Type B pancreatic cell (in vitro differentiated cells): ENCODE results near the gene SIK1. TPM values are rescaled to one million over a fixed set of nuclear protein-coding genes. Genes with fewer than 3 reads are reported as not detected.
"Not testable (repeated sequence)": the region's sequence is repeated elsewhere in the genome, so short reads cannot be mapped to it uniquely, and the experiment has no call there.

Experiments
- DNase-seq: peaks from one replicate; pipeline ENCODE4 v3.0.0; 2021; ENCODE audit warnings: mixed read lengths; ENCODE audit not compliant: unreplicated experiment; ENCODE audit errors: extremely low spot score
- H3K27ac Mint-ChIP-seq: 2 replicates; pipeline ENCODE4 v1.8.0; 2021; ENCODE audit warnings: mild to moderate bottlenecking, mixed read lengths
- H3K27me3 Mint-ChIP-seq: 2 replicates; pipeline ENCODE4 v1.8.0; 2021; ENCODE audit warnings: mixed read lengths
- H3K36me3 Mint-ChIP-seq: 2 replicates; pipeline ENCODE4 v1.8.0; 2021; ENCODE audit warnings: mixed read lengths
- H3K4me1 Mint-ChIP-seq: one replicate; pipeline ENCODE4 v1.8.0; 2021; ENCODE audit warnings: mixed read lengths; ENCODE audit not compliant: unreplicated experiment
- H3K4me3 Mint-ChIP-seq: 2 replicates; pipeline ENCODE4 v1.8.0; 2021; ENCODE audit warnings: mild to moderate bottlenecking, mixed read lengths
- H3K9me3 Mint-ChIP-seq: 2 replicates; pipeline ENCODE4 v1.8.0; 2021; ENCODE audit warnings: mixed read lengths
- total RNA-seq: library from RNA; stranded (reverse); gene quantifications from 2 replicates; pipeline ENCODE4 v1.2.1, GENCODE V29; 2021; ENCODE audit warnings: low replicate concordance

SIK1 gene
- total RNA-seq, 1 donor from 2014 or later: 17.0 TPM

GRCh38 chr21:43426004-43426403 is 927 bp downstream of the SIK1 start:
- not testable (repeated sequence) for H3K36me3 Mint-ChIP-seq, H3K9me3 Mint-ChIP-seq, H3K4me3 Mint-ChIP-seq, DNase-seq, H3K27ac Mint-ChIP-seq, H3K27me3 Mint-ChIP-seq, H3K4me1 Mint-ChIP-seq

DNA sequence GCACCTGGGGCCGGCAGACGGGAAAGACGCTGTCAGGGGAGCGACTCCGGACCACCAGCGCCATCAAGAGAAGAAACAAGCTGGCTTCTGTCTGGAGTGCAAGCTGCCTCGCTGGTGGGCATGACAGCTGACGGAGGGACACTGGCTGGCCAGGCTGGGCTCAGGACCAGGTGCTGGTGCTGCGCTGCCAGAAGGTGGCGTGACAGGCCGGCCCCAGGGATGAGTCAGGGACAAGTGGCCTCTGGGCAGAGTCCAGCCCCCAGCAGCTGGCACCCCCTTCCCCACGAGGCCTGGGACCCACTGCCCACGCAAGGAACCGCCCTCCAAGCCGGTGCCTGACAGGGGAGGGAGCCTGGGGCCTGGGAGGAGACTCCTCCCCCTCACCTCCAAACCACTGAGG is 7.5 kb downstream of the SIK1 start:
- DNase-seq, H3K36me3 Mint-ChIP-seq, H3K4me1 Mint-ChIP-seq, H3K9me3 Mint-ChIP-seq, H3K4me3 Mint-ChIP-seq, H3K27ac Mint-ChIP-seq, H3K27me3 Mint-ChIP-seq: not testable (repeated sequence)

GRCh38 chr21:43414576-43414975 is 12.4 kb downstream of the SIK1 start:
- not testable (repeated sequence) for DNase-seq, H3K27me3 Mint-ChIP-seq, H3K4me3 Mint-ChIP-seq, H3K4me1 Mint-ChIP-seq, H3K27ac Mint-ChIP-seq, H3K9me3 Mint-ChIP-seq, H3K36me3 Mint-ChIP-seq

DNA sequence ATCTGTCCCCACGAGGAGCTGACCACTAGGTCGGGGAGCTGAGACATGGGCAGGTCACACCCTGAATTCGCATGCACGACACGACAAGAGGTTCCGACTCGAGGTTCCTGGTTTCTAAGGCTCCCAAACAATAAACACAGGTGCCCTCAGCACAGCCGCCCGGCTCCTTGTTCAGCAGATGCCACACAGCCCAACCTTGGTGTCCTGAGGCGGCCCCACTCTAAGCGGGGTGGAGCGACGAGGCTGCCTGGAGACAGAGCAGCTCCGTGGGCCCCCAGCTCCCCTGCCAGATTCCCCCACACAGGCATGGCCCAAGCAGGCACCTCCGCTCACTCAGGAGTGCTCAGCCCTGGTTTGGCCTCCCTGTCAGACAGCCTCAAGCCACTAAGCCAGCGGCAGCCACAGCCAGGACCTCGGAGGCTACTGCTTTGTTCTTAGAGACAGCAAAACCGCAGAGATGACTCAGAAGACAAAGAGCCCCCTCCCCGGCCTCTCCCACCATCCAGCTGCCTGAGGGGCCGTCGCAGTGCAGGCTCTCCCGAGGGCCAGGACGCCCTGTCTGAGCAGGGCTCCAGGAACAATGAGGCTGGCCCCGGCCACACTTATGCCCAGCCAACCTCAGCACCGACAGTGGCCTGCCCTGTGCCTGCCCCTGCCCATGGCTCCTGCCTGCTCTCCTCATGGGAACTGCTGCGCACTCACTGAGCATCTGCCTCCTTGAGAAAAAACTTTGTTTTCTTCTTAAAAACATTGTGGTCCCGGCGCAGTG is 14.7 kb downstream of the SIK1 start:
- not testable (repeated sequence) for H3K9me3 Mint-ChIP-seq, H3K27ac Mint-ChIP-seq, H3K27me3 Mint-ChIP-seq, DNase-seq, H3K4me3 Mint-ChIP-seq, H3K4me1 Mint-ChIP-seq, H3K36me3 Mint-ChIP-seq

DNA sequence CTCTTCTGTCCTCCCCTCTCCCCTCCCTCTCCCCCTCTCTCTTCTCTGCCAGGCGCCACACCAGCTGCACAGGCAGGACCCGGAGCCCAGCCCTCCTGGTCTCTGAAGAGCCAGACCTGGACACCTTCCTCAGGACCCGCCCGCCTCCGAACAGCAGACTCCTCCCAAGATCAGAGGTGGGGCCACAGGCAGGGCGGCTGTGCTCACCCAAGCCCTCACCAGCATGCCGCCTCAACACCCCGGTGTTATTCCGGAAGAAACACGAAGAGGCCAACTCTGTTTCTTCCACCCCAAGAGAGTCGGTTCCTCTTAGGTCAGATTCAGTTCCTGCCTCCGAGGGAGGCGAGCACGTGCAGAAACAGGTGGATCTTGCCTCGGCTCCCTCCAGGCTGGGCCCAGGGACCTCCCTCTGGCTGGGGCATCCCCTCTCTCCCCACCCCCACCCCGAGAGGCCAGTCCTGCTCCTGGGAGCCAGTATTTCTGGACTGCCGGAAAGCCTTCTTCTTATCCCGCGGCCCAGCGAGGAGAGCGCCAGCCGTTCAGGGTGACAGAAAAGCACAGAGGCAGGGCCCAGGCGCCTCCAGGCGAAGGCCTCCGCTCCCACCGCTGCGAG is 16.4 kb downstream of the SIK1 start:
- not testable (repeated sequence) for H3K27me3 Mint-ChIP-seq, H3K4me1 Mint-ChIP-seq, DNase-seq, H3K27ac Mint-ChIP-seq, H3K4me3 Mint-ChIP-seq, H3K36me3 Mint-ChIP-seq, H3K9me3 Mint-ChIP-seq

- not testable (repeated sequence) for H3K9me3 Mint-ChIP-seq, H3K27ac Mint-ChIP-seq, H3K36me3 Mint-ChIP-seq, DNase-seq, H3K4me3 Mint-ChIP-seq, H3K27me3 Mint-ChIP-seq, H3K4me1 Mint-ChIP-seq
These were observed 19.8 kb downstream of the SIK1 start for GRCh38 chr21:43407139-43407538.

- not testable (repeated sequence) for H3K4me3 Mint-ChIP-seq, DNase-seq, H3K27ac Mint-ChIP-seq, H3K36me3 Mint-ChIP-seq, H3K27me3 Mint-ChIP-seq, H3K4me1 Mint-ChIP-seq, H3K9me3 Mint-ChIP-seq
These were observed 22.5 kb downstream of the SIK1 start for GRCh38 chr21:43404450-43404849.

DNA sequence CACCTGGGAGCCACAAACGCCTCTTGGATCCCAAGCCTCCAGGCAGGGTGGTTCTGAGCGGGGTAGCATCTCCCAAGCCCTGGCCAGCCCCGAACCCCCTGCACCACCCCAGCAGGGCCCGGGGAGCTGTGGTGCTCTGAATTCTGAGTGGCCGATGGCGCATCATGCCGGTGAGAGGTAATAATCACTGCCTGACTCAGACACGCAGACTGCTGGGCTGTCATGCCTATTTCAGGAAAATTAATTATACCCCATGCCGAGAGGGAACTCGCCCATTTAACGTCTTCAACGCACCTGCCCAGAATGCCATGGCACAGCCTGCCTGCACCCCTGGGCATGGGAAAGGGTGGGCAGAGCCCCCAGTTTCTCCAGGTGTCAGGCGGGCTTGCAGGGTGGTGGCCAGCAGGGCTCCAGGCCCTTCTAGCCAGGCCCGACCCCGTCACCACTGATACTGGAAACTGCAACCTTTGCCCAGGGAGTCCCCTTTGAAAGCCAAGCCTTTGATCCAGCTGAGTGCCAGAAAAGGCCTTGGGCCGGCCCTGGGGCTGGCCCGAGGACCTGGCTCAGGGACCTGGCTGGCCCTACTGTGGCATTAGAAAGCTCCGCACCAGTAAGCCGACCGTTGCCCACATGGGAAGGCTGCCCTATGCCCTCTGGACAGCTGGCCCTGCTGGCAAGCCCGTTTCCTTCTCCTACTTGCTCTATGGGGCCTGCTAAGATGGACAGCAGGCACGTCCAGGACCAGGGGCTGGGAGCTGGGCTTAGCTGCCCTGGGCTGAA is 23.1 kb downstream of the SIK1 start:
- not testable (repeated sequence) for H3K27ac Mint-ChIP-seq, H3K27me3 Mint-ChIP-seq, DNase-seq, H3K4me3 Mint-ChIP-seq, H3K9me3 Mint-ChIP-seq, H3K4me1 Mint-ChIP-seq, H3K36me3 Mint-ChIP-seq

DNA sequence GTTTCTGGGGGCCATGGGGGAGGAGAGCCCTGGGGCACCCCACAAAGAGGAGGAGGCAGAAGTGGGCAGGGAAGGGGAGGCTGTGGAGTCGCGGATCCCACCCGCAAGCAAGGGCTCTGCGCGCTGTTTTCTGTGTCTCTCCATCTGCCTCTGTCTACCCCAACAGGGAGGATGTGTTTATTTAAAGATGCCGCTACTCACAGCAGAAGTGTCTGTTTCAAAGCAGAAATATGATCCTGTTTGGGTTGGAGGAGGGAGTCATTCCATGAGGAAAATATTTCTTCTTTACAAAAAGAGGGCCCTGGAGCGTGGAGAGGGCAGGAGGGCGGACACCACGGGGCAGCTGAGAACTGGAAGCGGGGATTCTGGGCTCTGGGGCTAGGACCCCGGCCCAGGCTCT is 25.8 kb downstream of the SIK1 start:
- H3K36me3 Mint-ChIP-seq, H3K4me1 Mint-ChIP-seq, H3K9me3 Mint-ChIP-seq, H3K27me3 Mint-ChIP-seq, DNase-seq, H3K4me3 Mint-ChIP-seq, H3K27ac Mint-ChIP-seq: not testable (repeated sequence)

GRCh38 chr21:43399595-43400015 is 27.3 kb downstream of the SIK1 start:
- not testable (repeated sequence) for H3K4me1 Mint-ChIP-seq, H3K27me3 Mint-ChIP-seq, H3K36me3 Mint-ChIP-seq, H3K27ac Mint-ChIP-seq, H3K9me3 Mint-ChIP-seq, H3K4me3 Mint-ChIP-seq, DNase-seq

GRCh38 chr21:43399136-43399535 is 27.8 kb downstream of the SIK1 start:
- not testable (repeated sequence) for H3K27me3 Mint-ChIP-seq, H3K27ac Mint-ChIP-seq, H3K4me1 Mint-ChIP-seq, H3K9me3 Mint-ChIP-seq, H3K36me3 Mint-ChIP-seq, DNase-seq, H3K4me3 Mint-ChIP-seq

DNA sequence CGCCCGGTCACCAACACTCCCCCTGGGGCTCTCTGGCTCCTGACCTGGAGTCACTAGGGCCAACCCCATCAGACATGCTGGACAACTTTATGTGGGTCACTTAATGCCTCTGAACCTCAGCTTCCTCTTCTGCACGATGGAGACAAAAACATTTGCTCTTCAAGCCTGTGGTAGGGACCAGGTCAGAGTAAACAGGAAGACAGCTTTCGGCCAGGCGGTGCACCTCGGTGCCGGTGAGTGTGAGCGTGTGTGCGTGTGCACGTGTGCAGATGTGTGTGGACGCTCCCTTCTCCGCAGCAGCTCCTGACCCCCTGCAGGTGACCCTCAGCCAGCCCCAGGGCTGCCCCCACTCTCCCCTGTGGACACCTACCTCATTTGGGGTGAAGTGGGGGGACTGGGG is 28.4 kb downstream of the SIK1 start:
- not testable (repeated sequence) for H3K4me1 Mint-ChIP-seq, H3K9me3 Mint-ChIP-seq, H3K4me3 Mint-ChIP-seq, H3K36me3 Mint-ChIP-seq, DNase-seq, H3K27me3 Mint-ChIP-seq, H3K27ac Mint-ChIP-seq

- not testable (repeated sequence) for H3K4me1 Mint-ChIP-seq, H3K36me3 Mint-ChIP-seq
These were observed 28.9 kb downstream of the SIK1 start for GRCh38 chr21:43398000-43398399.

DNA sequence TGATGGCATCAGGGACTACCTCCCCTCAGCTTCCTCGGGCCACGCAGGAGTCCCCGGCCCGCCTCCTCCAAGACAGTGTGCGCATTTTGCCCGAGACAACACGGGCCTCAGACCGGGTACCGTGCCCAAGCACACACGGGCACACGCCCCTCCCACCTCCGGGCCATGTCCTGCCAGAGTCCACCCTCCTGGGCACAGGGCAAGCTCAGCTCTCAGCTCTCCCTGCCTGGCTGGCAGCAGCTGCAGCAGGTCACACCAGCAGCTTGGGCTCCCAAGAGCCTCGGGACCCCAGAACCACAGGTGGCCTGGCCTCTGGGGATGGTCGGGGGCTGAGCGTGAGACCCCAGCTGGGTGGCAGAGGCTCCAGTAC is 29.5 kb downstream of the SIK1 start:
- H3K27me3 Mint-ChIP-seq, H3K27ac Mint-ChIP-seq, H3K4me3 Mint-ChIP-seq, H3K36me3 Mint-ChIP-seq, H3K4me1 Mint-ChIP-seq, H3K9me3 Mint-ChIP-seq, DNase-seq: not testable (repeated sequence)

More at GRCh38 chr21:43398000-43398399, 28.9 kb downstream of the SIK1 start:
- H3K9me3 Mint-ChIP-seq, H3K27ac Mint-ChIP-seq, H3K4me3 Mint-ChIP-seq, H3K27me3 Mint-ChIP-seq, DNase-seq: not testable (repeated sequence)
